Heart left ventricle (tissue), 13 donors: ENCODE results near the gene ELMO2.

Experiments
- POLR2A ChIP-seq, 2 donors: fragments of 450-650 bp; IDR thresholded peaks; one replicate each; pipeline ENCODE4 v1.6.1; 2017; ENCODE audit warnings: antibody characterized with exemption in 2 of 2, mild to moderate bottlenecking in 2 of 2, moderate library complexity in 2 of 2
- TF ChIP-seq, protein P1 (sequence below), 12 donors: fragments of 200-600 bp; sonication (generic) in 4 of 12; IDR thresholded peaks; one replicate each; pipeline versions ENCODE4 v1.5.0 to v1.8.0; 2018 to 2022; ENCODE audit warnings: antibody characterized with exemption in 12 of 12, mild to moderate bottlenecking in 5 of 12
- donor health status: ischemic (EF 13 %, LVEDD 7.1; RV severe dilation, severe dysfunction).
- donor health status: DM: no; HTN: yes; CAD: no.
- donor health status: DM: no; HTN: no; CAD: no.
- donor health status: ischemic (EF 25% LVEDD 6.9; RV normal size, moderate dysfunction).
- donor health status: ischemic (EF 25% LVEDD 5.7; RV mildly dilated, moderate dysfunction).
- donor health status: ischemic (EF 35%, LVEDD 5.7; RV mildly dilated, moderate dysfunction).
- donor health status: nonischemic (EF 11% LVEDD 7.7; RV severe dilation, severe dysfunction).
- donor health status: DM: yes; HTN: yes; CAD: no.
- donor health status: PGD.
- donor health status: ischemic (EF 29% LVEDD 5.4; RV normal size, mild dysfunction).
- donor health status: nonischemic (EF 23%, LVEDD 6.1; RV moderate dilation, normal function).

- TF ChIP-seq, protein P1, sequence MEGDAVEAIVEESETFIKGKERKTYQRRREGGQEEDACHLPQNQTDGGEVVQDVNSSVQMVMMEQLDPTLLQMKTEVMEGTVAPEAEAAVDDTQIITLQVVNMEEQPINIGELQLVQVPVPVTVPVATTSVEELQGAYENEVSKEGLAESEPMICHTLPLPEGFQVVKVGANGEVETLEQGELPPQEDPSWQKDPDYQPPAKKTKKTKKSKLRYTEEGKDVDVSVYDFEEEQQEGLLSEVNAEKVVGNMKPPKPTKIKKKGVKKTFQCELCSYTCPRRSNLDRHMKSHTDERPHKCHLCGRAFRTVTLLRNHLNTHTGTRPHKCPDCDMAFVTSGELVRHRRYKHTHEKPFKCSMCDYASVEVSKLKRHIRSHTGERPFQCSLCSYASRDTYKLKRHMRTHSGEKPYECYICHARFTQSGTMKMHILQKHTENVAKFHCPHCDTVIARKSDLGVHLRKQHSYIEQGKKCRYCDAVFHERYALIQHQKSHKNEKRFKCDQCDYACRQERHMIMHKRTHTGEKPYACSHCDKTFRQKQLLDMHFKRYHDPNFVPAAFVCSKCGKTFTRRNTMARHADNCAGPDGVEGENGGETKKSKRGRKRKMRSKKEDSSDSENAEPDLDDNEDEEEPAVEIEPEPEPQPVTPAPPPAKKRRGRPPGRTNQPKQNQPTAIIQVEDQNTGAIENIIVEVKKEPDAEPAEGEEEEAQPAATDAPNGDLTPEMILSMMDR (IDR thresholded peaks at IDR 0.05) = no peak
- no peak for TF ChIP-seq POLR2A (IDR thresholded peaks at IDR 0.05)
Observed at GRCh38 chr20:46365487-46366220, 40.8 kb downstream of the ELMO2 start.
